Amniotic stem cell (primary cell): ENCODE data around the gene KRT79.
"Not testable (repeated sequence)": the region's sequence is repeated elsewhere in the genome, so short reads cannot be mapped to it uniquely, and the experiment has no call there.

ENCODE experiments used
- DNase-seq: peaks from one replicate; lab custom pipeline; 2025; lab: John Stamatoyannopoulos, UW

KRT79 gene

GRCh38 chr12:52860102-52860823 is 26.2 kb upstream of the KRT79 start:
- no peak for DNase-seq

- no peak for DNase-seq
Observed at GRCh38 chr12:52857500-52857899, 23.4 kb upstream of the KRT79 start.

DNA sequence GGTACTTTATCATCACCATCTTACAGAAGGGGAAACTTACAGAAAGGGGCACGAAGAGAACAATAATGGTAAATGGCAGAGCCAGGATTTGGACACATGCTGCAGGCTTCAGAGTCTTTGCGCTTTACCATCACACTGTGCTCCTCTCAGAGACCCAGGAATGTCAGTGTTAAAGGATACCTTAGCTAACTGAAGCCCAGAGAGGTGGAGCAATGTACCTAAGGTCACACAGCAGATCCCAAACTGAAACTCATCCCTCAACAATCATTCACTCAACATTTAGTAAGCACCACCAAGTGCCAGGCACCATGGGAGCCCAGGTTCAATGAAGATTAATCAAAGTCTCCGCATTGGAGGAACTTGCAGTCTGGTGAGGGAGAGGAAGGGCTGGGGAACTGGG is 22.7 kb upstream of the KRT79 start:
- DNase-seq = no peak

DNA sequence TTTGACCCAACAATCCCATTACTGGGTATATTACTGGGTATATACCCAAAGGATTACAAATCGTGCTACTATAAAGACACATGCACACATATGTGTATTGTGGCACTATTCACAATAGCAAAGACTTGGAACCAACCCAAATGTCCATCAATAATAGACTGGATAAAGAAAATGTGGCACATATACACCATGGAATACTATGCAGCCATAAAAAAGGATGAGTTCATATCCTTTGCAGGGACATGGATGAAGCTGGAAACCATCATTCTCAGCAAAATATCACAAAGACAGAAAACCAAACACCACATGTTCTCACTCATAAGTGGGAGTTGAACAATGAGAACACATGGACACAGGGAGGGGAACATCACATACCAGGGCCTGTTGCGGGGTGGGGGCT is 22.0 kb upstream of the KRT79 start:
- not testable (repeated sequence) for DNase-seq

GRCh38 chr12:52851787-52852186 is 17.7 kb upstream of the KRT79 start:
- no peak for DNase-seq

GRCh38 chr12:52850681-52851080 is 16.6 kb upstream of the KRT79 start:
- no peak for DNase-seq

DNA sequence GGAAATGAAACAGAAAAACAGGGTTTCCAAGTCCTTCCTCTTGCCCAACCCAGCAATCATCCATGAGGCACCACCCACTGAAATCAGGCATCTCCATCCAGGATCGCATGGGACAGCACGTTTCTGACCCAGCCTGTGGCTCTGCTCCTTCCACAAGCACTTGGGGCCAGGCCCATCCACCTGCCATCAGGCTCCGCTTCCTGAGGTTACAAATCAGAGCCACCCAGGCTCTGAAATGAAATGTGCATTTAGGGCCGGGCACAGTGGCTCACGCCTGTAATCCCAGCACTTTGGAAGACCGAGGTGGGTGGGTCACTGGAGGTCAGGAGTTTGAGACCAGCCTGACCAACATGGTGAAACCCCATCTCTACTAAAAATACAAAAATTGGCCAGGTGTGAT is 15.4 kb upstream of the KRT79 start:
- no peak for DNase-seq

DNA sequence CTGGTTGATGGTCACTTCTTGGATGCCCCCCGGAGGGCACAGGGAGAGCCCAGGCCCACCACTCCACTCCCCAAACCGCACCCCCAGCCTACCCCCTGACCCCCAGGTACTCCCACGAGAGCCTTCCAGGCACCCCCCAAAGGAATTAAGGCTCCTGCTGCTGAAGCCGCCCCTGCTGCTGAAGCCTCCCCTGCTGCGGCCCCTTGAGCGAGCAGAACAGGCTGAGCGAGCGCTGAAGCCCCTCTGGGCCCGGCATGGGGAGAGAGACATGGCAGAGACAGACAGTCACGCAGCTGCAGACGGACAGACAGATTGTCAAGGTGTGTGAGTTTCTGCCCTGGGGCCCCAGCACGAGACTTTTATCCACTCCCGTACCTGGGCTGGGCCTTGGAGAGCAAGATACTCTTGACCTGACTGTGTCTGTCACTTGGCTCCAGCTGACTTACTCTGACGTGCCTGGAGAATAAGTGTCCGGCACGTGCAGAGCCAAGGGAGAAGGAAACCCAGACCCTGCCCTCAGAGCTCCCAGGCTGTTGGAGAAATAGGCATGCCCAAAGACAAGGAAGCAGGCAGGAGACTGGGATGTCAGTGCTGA is 14.6 kb upstream of the KRT79 start, which contains the start of gene KRT78:
Gene KRT78, minus strand, starts transcription at position 334 of the 595 bp plus-strand sequence. Its CDS starts 64 bp downstream, at position 270.
- no peak for DNase-seq

DNA sequence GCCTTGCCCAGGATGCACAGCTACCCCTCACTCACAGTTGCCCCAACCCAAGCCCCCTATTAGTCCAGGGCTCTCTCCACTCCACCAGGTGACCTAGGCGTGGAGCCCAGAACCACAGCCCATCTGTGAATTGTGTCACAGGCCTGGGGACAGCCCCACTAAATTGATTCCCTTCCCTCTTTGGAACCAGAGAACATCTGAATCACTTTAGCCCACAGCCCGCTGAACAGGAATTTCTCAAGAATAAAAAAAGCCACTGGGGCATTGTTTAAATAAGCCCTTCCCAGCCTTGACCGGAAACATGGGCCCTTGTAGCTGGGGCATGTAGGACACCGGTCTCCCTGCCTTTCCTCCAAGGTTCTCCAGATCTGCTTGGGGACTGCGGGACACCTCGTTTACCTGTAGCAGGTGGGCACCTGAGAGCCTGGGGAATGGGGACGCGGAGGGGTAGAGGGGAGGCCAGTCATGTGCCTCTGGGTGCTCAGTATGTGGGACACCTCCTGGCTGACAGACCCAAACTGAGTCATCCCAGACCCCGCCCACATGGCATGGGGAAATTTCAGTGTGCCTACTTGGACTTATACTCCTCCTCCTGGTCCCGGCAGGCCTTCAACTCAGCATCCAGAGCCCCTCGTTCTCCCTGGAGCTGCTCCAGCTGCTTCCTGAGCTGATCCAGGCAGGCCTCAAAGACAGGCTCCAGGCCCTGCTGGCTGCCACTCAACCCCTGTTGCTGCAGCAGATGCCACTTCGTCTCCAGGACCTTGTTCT is 13.4 kb upstream of the KRT79 start:
- no peak for DNase-seq

GRCh38 chr12:52846356-52846970 is 12.4 kb upstream of the KRT79 start:
- DNase-seq = no peak

GRCh38 chr12:52845946-52846345 is 11.8 kb upstream of the KRT79 start:
- no peak for DNase-seq

DNA sequence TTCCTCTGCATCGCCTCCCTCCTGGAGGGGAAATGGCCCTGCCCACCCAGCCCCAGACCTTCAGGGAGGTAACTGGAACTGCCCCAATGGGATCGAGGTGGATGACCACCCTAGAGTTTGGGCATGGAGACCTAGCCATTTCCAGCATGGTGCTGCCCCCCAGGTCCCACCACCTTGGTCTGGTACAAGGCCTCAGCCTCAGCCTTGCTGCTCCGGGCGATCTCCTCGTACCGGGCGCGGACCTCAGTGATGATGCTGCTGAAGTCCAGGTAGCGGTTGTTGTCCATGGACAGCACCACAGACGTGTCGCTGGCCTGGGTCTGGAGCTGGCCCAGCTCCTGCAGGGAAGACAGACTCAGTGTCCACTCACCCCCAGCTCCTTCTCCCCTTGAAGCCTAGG is 10.3 kb upstream of the KRT79 start:
- no peak for DNase-seq

DNA sequence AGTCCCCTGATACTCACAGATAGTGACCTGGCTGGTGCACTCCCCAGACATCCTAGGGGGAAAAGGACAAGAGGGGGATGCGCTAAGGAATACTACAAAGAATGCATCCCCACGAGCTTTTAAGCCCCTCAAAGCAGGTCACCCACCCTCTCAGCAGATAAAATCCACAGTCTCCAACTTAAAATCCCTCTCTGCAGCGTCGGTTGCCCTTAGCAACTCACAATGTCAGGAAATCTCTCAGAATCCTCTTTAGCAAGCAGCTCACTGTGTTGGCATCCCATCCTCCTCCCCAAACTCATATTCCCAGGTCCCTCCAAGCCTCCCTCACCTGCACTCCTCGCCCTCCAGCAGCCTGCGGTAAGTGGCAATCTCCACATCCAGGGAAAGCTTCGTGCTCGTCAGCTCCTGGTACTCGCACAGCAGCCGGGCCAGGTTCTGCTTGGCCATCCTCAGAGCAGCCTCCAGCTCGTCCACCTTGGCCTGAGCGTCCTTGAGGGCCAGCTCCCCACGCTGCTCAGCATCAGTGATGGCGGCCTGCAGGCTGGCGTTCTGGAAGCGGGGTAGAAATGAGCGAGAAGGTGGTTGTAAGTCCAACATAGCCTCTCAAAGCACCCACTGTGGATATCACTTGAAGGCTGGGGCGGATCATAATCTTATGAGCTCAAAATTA is 5.5 kb upstream of the KRT79 start:
- DNase-seq = no peak

- no peak for DNase-seq
Observed at GRCh38 chr12:52838609-52839435, 4.7 kb upstream of the KRT79 start.

DNA sequence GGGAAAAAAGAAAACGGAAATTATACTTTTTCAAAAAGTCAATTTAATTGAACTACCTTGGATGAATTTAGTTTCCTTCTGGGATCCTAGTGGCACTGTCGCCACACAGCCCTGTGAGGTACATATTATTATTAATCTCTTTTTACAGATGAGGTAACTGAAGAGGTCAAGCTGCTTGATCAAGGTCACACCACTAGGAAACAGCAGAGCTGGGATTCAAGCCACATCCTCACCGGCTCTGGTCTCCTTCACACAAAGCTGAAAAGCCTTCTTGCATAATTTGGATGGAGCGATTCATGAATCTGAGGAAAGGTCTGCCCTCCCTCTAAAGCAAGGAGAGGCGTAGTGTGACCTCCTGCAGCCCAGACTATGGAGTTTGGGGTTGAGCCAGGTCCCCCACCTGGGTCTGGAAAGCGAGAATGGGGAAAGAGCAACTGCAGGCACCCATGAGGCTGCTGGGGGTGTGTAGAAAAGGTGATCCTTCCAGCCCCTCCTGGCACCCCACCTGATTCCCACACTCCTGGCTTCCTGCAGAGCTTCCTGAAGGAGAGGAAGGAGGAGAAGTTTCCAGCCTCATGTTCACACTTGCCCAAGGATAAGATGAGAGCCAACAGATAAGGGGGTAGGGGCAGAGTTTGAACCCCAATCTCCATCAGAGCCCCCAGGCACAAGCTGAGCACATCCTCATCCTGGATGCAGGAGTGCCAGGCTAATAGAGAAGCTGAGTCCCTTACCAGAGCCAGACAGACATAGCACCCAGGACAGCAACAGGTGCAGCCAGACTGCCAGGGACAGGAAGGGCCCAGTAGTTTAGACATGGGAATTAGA is 3.9 kb upstream of the KRT79 start:
- no peak for DNase-seq

DNA sequence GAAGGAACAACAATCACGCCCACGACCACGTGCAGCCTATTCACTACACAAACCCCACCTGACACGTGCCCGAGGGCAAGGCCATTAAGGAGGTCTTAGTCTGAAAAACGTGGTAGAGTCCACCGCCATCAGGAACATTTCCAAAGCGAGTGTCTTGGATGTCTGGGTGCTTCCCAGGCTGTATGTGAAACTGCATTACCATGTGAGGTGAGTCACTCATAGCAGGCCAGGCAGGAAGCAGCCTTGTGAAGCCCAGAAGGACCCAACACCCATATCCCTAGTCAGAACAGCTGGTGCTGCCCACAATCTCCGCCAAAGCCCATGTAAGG is 3.3 kb upstream of the KRT79 start:
- DNase-seq = peak; percentile 15

GRCh38 chr12:52836491-52837412 is 2.6 kb upstream of the KRT79 start:
- no peak for DNase-seq

DNA sequence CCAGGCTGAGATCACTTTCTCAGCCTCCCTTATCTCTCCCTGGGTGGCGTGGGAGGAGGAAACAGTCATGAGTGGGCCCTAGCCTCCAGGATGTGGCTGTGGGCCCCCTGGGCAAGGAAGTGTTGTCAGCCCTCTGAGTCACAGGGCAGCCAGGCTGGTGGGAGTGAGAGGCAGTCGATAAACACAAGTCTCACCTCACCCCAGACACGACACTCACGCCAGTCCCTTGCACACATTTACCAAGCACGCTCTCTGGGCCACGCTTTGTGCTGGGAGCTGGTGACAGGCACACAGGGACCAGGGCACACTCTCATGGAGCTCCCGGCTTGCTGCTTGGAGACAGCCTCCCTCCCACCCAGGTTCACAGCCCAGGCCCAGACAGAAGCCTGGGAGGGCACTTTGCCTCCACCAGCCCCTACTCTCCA is 1.9 kb upstream of the KRT79 start:
- DNase-seq = no peak
